Activated T-cell treated with anti-CD3 and anti-CD28 coated beads, Interleukin-2, amount 50 U/mL, for 72 hours (primary cell): ENCODE data around the gene ZNF48. TPM values are rescaled to one million over a fixed set of nuclear protein-coding genes. Genes with fewer than 3 reads are reported as not detected.

Experiments
- total RNA-seq, 2 donors: library from RNA; stranded (reverse); gene quantifications; one replicate each; pipeline ENCODE4 v1.2.3, GENCODE V29; 2022

The ZNF48 gene
- total RNA-seq, 2 donors from 2014 or later, result 10.5 to 13.1 TPM

Other genes starting within 250 kb of the ZNF48 start
- 100 to 1,000 TPM; 843 to 987 TPM for gene CORO1A, start 211.8 kb upstream of the ZNF48 start, total RNA-seq
- gene BOLA2B, start 201.8 kb upstream of the ZNF48 start, total RNA-seq, result 10 to 100 TPM; 73.7 to 87.3 TPM
- gene SLX1A, start 201.5 kb upstream of the ZNF48 start, total RNA-seq, result 100 to 1,000 TPM in 1 of 2 donors, 10 to 100 TPM in 1; 48.1 to 129 TPM
- gene SULT1A3, start 196.2 kb upstream of the ZNF48 start, total RNA-seq, result 10 to 100 TPM; 16.6 to 20.1 TPM
- gene NPIPB13, start 146.9 kb upstream of the ZNF48 start, total RNA-seq, result 10 to 100 TPM; 18.5 to 20.4 TPM
- 10 to 100 TPM; 61.9 to 63.5 TPM for gene CD2BP2, start 40.1 kb upstream of the ZNF48 start, total RNA-seq
- 10 to 100 TPM; 48.0 to 50.7 TPM for gene TBC1D10B, start 24.9 kb upstream of the ZNF48 start, total RNA-seq
- gene MYL11, start 20.6 kb upstream of the ZNF48 start, total RNA-seq, result 1 to 10 TPM in 1 of 2 donors, not detected in 1; 2.0 TPM
- gene SEPTIN1, start 12.9 kb upstream of the ZNF48 start, total RNA-seq, result 100 to 1,000 TPM; 223 to 233 TPM
- 1 to 10 TPM; 5.8 to 6.3 TPM for gene ZNF771, start 12.2 kb downstream of the ZNF48 start, total RNA-seq
- 10 to 100 TPM; 56.5 to 78.8 TPM for gene DCTPP1, start 34.6 kb downstream of the ZNF48 start, total RNA-seq
- gene SEPHS2, start 50.5 kb downstream of the ZNF48 start, total RNA-seq, result 10 to 100 TPM; 67.0 to 82.1 TPM
- 100 to 1,000 TPM; 517 to 673 TPM for gene ITGAL, start 77.3 kb downstream of the ZNF48 start, total RNA-seq
- gene ZNF768, start 131.1 kb downstream of the ZNF48 start, total RNA-seq, result 10 to 100 TPM; 21.0 to 22.5 TPM
- 1 to 10 TPM; 8.3 to 9.2 TPM for gene ZNF747, start 139.4 kb downstream of the ZNF48 start, total RNA-seq
- 10 to 100 TPM; 10.7 to 12.7 TPM for gene ZNF764, start 163.0 kb downstream of the ZNF48 start, total RNA-seq
- gene ZNF688, start 176.3 kb downstream of the ZNF48 start, total RNA-seq, result 10 to 100 TPM; 14.5 TPM
- 10 to 100 TPM; 10.9 to 12.6 TPM for gene ZNF785, start 190.3 kb downstream of the ZNF48 start, total RNA-seq
- 10 to 100 TPM; 12.8 to 17.7 TPM for gene ZNF689, start 215.0 kb downstream of the ZNF48 start, total RNA-seq